NCI-H146 (cell line): Measurements from ENCODE around the gene IL17REL.
"Not testable (repeated sequence)": the region's sequence is repeated elsewhere in the genome, so short reads cannot be mapped to it uniquely, and the experiment has no call there.

Source experiments
- DNase-seq: peaks from one replicate; lab custom pipeline; 2025; lab: John Stamatoyannopoulos, UW

Gene IL17REL

DNA sequence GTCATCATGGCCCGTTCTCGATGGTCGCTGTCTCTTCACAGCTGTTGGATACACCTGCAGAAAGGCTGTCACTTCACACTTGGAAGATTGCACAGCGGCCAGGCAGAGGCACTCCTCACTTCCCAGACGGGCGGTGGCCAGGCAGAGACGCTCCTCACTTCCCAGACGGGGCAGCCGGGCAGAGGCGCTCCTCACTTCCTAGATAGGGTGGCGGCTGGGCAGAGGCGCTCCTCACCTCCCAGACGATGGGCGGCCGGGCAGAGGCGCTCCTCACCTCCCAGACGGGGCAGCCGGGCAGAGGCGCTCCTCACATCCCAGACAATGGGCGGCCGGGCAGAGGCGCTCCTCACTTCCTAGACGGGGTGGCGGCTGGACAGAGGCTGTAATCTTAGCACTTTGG lies 22.7 kb downstream of the IL17REL start:
- DNase-seq, result not testable (repeated sequence)

DNA sequence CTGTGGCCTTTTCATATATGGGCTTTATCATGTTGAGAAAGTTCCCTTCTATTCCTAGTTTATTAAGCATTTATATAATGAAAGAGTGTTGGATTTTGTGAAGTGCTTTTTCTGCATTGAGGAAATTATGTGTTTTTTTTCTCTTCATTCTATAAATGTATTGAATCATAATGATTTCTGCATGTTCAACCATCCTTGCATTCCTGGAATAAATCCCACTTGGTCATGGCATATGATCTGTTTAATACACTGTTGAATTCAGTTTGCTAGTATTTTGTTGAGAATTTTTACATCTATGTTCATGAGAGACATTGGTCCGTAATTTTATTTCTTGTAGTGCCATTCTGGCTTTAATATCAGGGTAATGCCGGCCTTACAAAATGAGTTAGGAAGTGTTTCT lies 26.2 kb downstream of the IL17REL start:
- no peak for DNase-seq

DNA sequence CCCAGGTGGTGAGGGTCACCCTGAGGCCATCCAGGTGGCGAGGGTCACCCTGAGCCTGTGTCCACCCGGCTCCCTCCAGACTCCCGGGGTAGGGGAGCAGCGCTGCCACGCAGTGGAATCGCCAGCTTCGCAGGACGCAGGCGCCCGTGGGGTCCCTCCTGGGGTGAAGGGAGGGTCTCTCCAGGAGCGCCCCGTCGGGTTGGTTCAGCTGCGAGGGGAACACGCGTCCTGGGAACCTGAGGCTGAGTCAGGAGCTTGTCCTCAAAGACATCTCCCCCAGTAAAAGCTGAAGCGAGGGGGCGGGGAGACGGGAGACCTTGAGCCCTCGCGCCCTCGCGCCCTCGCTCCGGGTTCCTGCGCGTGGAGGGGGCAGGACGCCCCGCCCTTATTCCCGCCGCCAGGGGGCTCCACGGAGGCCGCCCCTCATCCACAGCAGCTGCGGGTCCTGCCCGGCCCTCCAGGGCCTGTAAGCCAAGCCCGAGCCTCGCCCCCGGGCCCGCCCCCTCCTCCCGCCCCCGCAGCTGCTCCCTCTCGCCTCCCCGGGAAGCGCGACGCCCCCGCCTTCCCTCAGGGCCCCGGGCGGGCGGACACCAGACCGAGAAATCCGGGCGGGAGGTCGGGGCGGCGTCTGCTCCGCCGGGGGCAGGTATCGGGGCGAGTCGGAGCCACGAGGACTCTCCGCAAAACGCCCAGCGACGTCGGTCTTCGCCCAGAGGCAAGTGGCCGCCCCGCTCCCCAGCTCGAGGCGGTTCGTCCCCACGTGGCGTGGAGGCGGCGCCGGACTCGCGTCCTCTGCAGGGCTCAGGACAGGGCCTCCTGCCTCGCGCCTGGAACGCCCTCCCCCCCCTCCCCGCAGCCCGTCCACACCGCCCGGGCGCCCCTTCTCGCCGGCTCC lies 29.2 kb downstream of the IL17REL start:
- peak; percentile 57 for DNase-seq

DNA sequence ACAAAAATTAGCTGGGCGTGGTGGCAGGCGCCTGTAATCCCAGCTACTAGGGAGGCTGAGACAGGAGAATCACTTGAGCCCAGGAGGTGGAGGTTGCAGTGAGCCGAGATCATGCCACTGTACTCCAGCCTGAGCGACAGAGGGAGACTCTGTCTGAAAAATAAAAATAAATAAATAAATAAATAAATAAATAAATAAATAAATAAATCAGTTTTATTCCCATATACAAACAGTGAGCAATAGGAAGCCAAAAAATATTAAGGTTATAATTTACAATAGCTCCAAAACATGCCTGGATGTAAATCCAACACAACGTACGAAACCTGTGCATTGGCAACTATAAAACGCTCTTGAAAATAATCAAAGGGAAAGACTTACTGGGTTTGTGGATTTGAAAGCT lies 30.8 kb downstream of the IL17REL start:
- not testable (repeated sequence) for DNase-seq

DNA sequence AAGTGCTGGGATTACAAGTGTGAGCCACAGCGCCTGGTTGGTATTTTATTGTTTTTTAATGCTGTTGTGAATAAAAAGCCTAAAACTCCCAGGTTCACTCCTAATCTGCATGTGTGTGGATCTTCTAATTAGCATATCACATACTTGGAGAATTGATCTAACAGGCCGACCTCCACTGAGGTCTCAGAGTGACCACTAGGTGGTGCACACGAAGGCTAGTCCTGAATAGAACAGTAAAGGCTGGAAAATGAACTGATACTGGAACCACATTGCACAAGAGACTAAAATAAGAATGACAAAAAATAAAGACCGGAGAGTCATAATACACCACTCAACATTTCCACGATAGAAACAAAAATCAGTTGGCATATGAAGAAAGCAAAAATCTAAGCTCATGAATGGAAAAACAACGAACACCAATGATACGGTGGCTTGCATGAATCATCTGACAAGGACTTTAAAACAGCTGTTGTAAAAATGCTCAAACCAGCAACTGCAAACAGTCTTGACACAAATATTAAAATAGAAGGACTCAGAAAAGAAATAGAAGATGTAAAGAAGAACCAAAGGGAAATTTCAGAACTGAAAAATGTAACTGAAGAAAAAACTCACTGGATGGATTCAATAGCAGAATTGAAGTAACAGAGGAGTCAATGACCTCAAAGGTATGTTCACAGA lies 32.8 kb downstream of the IL17REL start:
- DNase-seq, result peak; percentile 29

DNA sequence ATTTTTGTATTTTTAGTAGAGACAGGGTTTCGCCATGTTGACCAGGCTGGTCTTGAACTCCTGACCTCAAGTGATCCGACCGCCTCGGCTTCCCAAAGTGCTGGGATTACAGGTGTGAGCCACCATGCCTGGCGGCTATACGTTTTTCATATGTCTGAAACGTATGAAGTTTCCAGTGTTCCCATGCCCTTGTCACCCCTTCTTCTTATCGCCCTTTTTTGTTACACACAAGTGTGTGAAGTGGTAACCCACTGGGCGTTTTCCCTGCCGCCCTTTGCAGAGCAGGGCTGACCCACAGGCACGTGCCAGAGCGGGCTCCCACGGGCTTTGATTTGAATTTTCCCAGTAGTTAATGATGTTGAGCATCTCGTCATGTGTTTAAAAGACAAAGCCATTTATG lies 35.0 kb downstream of the IL17REL start:
- DNase-seq, result no peak

DNA sequence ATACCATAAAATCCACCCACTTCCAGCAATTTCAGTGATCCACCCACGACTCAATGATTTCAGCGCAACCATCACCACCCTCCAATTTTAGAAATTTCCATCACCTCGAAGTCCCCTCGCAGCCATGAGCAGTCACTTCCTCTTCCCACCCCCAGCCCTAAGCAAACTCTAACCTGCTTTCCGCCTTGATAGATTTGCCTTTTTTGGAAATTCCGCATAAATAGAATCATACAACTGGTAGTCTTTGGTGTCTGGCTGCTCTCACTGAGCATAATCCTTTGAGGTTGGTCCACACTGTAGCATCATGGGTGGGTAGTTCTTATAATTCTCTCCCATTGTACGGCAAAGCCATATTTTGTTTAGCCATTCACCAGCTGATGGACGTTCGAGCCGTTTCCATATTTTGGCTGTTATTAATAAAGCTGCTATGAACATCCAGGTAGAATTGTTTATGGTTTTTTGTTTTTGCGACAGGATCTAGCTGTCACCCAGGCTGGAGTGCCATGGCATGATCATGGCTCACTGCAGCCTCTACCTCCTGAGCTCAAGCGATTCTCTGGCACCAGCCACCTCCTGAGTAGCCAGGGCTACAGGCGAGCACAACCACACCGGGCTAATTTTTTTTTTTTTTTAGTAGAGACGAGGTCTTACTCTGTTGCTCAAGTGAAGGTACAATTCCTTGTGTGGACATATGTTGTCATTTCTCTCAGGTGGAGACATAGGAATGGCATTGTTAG lies 36.0 kb downstream of the IL17REL start:
- no peak for DNase-seq

DNA sequence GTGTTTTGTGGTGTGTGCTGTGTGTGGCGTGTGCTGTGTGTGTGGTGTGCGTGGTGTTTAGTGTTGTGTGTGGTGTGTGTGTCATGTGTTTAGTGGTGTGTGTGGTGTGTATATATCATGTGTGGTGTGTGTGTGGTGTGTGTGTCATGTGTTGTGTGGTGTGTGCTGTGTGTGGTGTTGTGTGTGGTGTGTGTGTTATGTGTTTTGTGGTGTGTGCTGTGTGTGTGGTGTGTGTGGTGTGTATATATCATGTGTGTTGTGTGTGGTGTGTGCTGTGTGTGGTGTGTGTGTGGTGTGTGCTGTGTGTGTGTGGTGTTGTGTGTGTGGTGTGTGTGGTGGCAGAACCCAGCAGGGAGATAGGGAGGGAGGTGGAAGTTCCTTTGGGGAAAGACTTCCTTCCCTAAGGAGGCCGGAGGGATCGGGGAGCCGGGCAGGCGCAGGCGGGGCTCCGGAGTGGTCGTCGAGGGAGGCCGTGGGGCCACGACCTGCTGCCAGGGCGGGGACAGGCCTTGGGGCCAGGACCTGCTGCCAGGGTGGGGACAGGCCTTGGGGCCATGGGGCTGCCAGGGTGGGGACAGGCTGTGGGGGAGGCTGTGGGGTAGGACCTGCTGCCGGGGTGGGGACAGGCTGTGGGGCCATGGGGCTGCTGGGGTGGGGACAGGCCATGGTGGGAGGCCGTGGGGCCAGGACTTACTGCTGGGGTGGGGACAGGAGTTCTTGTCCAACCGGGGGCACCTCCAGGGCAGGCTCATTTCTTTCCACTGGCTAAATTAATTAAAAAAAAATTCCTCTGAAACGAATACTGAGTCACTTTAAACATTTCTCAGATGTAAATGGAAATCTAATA lies 36.8 kb downstream of the IL17REL start:
- DNase-seq, result no peak

DNA sequence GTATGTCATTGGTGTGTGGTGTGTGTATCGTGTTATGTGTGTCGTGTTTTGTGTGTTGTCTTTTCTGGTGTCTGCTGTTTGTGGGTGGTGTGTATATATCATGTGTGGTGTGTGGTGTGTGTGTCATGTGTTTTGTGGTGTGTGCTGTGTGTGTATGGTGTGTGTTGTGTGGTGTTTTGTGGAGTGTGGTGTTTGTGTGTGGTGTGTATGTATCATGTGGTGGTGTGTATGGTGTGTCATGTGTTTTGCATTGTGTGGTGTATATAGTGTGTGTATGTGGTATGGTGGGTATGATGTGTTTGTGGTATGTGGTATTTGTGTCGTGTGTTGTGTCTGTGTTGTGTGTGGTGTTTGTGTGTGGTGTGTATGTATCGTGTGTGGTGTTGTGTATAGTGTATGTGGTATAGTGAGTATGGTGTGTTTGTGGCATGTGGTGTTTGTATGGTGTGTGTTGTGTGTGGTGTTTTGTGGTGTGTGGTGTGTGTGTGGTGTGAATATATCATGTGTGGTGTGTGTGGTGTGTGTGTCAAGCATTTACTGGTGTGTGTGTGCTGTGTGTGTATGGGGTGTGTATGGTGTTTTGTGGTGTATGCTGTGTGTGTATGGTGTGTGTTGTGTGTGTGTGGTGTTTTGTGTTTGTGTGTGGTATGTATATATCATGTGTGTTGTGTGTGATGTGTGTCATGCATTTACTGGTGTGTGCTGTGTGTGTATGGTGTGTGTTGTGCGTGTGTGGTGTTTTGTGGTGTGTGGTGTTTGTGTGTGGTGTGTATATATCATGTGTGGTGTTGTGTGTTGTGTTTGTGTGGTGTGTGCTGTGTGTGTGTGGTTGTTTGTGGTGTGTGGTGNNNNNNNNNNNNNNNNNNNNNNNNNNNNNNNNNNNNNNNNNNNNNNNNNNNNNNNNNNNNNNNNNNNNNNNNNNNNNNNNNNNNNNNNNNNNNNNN lies 39.3 kb downstream of the IL17REL start:
- DNase-seq, result no peak

DNA sequence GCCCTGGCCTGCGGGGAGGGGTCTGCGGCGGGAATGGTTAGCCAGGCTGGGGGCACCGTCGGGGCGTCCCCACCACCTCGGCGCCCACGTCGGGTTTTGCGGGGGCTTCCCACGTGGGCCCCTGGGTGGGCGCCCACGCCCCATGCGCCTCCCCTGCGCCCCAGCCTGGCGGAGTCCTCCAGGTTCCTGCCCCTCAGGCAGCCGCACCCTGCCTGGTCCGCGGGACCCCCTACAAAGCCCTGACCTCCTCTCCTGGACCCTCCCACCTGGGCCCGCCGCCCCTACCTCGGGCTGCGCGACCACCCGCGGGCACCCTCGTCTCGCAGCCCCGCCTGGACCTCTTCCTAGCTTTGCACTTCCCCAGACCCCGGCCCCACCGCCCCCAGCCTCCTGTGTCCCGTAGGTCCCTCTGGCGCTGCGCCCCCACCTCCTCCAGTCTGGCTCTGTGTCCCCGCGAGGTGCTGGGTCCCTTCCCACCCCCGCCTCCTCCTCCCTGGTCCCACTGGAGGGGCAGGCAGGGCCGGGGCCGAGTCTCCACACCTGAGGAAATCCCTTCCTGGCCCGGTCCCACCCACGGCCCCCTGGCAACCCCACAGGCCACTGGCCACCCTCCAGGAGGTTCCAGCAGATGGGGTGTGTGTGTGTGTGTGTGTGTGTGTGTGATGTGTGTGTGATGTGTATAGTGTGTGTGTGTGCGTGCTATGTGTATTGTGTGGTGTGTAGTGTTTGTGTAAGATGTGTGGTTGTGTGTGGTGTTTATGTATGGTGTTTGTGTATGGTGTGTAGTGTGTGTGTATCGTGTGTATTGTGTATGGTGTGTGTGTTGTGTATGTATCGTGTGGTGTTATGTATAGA lies 40.2 kb downstream of the IL17REL start:
- DNase-seq, result no peak

DNA sequence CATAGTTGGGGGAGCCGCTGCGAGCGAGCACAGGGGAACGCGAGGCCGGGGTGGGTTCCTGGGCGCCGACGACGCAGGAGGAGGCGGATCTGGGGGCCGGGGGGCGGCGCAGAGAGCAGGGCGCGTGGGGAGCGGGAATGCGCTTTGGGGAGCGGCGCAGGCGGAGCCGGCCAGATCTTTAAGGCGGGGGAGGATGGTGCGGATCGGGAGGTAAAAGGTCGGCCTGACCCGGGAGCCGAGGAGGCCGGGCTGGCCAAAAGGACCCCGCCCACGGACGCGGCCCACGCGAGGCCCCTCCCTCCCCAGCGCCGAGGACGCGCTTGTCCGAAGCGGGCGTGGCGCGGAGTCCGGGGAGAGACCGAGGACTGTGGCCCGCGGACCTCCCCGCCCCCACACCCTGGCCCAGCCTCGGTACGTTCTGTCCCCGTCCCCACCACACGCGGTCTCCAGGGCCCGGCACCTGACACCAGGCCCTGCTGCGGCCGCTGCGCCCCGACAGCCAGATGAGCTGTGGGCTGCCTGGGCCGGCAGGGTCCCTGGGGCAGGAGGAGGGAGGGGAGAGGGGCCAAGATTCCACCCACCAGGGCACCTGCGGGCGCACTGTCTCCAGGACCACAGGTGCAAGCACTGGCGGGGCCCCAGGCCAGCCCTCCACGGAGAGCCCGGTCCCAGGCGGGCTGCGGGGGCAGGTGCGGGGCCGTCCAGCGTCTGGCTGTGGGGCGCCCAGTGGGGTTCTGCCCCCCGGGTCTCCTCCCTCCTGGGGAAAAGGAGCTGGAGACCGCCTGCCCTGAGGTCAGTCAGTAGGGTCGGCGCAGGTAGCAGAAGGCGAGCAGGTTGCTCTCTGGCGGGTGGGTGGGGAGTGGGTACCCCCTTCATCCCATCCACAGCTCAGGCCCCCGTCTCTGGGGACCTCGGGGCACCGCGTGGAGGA lies 41.1 kb downstream of the IL17REL start:
- no peak for DNase-seq

DNA sequence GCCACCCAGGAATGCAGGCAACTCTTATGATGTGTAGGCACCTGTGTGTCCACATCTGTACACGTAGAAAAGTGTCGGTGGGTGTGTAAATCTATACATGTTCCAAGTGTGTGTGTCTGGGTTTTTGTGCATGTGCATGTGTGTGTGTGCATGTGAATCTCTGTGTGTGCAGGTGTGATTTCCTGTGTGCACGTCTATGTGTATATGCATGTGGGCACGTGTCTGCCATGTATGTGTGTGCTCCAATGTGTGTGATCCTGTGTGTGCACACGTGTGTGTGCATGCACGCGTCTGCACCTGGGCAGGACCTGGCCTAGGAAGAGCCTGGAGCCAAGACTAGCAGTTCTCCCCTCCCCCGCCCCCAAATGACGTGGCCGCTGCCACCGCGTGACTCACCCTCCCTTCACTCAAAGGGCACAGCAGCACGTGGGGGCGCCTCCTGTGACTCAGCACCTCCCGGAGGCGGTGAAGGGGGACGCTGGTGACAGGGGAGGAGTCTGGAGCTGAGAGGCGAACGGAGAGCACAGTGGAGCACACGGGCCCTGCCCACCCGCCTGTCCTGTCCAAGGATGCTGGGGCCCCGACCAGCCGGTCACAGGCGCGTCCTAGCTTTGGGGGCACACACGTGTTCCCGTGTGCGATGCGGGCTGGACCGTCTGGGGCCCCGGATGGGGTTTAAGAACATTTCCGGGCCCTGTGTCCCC lies 41.9 kb downstream of the IL17REL start:
- no peak for DNase-seq

DNA sequence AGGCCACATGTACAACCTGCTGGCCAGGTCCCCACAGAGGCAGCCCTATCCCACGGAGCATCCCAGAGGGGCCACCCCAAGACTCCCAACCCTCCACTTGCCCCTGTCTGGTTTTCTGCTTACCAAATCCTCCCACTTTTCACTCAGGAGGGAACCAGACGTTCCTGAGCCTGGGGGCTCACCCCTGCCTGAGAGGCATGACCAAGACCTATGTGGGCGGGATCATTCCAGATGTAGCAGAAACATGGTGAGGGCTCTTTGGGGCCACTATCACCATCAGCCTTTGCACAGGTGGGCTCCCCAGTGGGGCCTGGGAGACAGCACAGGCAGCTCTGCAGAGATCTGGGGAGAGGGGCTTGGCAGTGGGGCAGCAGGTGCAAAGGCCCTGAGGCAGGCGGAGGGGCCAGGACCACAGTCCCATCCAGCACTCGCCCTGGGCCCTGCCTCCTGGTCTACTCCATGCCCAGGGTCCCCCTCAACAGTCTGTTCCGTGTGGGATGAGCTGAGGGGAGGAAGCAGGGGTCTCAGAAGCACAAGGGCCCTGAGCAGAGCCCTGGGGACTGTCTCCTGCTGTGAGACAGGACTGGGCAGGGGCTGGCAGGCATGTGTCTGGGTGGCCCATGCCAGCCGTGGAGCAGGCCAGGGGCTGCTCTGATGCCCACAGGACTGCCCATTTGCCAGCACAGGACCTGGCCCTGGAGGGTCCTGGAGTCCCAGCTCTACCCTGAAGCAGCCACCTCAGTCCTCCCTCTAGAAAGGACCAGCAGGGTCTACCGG lies 42.6 kb downstream of the IL17REL start:
- DNase-seq, result no peak

DNA sequence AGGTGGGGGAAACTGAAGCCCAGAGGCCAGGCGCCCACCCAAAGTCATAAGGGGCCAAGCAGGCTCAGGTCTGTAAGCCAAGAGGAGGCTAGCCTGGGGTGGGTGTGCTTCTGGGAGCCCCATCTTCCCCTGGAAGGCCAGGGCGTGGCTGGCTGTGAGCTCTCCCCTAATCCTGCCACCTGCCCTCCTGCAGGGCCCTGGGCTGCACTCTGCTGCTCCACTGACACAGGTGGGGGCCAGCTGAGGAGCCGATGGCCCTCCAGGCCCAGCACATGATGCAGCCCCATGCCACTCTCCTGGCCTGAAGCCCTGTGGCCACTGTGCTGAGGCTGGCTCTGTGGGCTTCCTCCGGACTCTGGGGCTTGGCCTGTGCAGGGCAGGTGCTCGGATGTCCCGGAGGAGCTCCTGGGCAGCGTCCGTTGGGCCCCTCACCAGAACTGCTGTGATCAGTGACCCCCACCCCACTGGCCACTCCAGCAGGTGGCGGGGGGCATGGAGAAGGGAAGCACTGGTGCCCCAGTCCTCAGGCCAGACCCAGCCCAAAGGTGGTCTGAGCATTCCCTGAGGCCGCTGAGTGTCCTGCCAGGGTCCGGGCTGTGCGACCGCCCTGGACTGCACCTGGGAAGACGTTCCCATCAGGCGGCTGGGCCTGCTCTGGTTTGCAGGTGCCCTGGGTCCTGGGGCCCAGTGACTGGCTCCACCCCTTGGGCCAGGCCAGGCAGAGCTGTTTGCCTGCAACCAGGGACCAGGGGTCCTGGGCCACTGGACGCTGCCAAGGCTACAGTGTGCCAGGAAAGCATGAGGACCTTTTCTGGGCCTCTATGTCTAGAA lies 43.5 kb downstream of the IL17REL start:
- no peak for DNase-seq

DNA sequence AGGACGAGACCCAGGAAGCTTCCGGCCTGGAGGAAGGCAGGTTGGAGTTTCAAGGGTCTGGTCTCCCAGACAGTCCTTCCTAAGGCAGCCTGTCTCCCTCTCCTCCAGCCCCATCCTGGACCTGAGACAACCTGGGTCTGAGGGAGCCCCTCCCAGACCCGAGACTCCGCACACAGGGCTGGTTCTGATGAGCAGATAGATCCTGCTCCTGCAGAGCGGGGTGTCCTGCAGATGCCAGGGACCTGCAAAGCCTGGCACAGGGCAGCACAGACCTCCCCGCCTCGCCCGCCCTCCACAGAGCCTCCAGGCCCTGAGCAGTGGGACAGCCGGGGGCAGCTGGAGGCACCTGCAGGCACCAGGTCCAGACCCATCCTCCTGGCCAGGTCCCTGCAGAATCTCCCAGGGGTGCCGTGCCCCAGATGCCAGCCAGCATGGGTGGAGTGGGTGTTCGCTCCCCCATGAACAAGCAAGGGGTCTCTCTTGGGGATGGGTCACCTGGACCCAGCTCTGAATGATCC lies 44.2 kb downstream of the IL17REL start:
- no peak for DNase-seq

DNA sequence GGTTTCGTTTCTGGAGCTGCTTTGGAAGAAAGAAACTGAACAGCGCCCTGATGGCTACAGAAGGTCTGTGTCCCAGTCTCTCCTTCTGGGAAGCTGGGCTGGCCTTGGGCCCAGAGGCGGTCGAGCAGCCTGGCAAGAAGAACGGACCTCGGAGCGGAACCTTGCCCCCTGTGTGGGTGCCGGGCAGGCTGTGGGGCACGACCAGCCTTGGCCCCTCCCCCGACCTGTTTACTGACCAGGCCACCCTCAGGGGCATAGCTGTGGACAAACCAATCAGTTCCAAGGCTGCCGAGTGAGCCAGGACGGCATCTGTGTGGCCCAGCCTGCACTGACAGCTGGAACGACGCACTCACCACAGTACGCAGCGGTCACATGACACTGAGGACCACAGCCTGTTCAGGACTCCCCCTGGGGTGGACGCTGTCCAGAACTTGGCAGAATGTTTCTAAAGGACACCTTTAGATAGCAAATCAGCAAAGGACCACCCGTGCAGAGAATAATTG lies 44.8 kb downstream of the IL17REL start:
- no peak for DNase-seq
